HG03575 (cell line): ENCODE measurements around the gene SGCA.

Source experiments
- ATAC-seq: cut with Tn5 transposase; IDR thresholded peaks from one replicate; pipeline ENCODE4 v1.9.1; 2021; ENCODE audit not compliant: unreplicated experiment, insufficient number of reproducible peaks, low FRiP score; ENCODE audit errors: extremely low read depth

Gene SGCA

GRCh38 chr17:50213026-50214022, 47.5 kb downstream of the SGCA start:
- no peak for ATAC-seq

- no peak for ATAC-seq
Measured at GRCh38 chr17:50214976-50215760, 49.4 kb downstream of the SGCA start.

- no peak for ATAC-seq
Measured at GRCh38 chr17:50217591-50217990, 51.8 kb downstream of the SGCA start.

GRCh38 chr17:50218071-50218759, 52.4 kb downstream of the SGCA start:
- no peak for ATAC-seq

- ATAC-seq, result no peak
Measured at GRCh38 chr17:50218771-50219315, 53.0 kb downstream of the SGCA start.

- no peak for ATAC-seq
Measured at GRCh38 chr17:50219342-50219741, 53.5 kb downstream of the SGCA start.

- ATAC-seq, result no peak
Measured at GRCh38 chr17:50219939-50220465, 54.2 kb downstream of the SGCA start.

- no peak for ATAC-seq
Measured at GRCh38 chr17:50220811-50221210, 55.0 kb downstream of the SGCA start.

- ATAC-seq, result no peak
Measured at GRCh38 chr17:50221266-50221863, 55.6 kb downstream of the SGCA start.

GRCh38 chr17:50221864-50222545, 56.2 kb downstream of the SGCA start:
- no peak for ATAC-seq

- no peak for ATAC-seq
Measured at GRCh38 chr17:50222922-50223321, 57.1 kb downstream of the SGCA start.
